KOPT-K1 (cell line): ENCODE measurements around the gene ZNF431.

Experiments used
- H3K27ac ChIP-seq: fragments of 200-600 bp; sonication (generic); 2 replicates; pipeline ENCODE4 v1.5.1; 2016; ENCODE audit warnings: antibody characterized with exemption, mild to moderate bottlenecking, low read depth, low read length; ENCODE audit not compliant: poor library complexity, severe bottlenecking
- H3K36me3 ChIP-seq: fragments of 200-600 bp; sonication (generic); 2 replicates; pipeline ENCODE4 v1.5.1; 2017; ENCODE audit warnings: antibody characterized with exemption, mild to moderate bottlenecking, low read length, moderate library complexity; ENCODE audit not compliant: insufficient read depth
- H3K9me3 ChIP-seq: fragments of 200-600 bp; sonication (generic); 2 replicates; pipeline ENCODE4 v1.5.1; 2017; ENCODE audit warnings: antibody characterized with exemption, low read length, mild to moderate bottlenecking; ENCODE audit not compliant: insufficient read depth, poor library complexity, severe bottlenecking

The ZNF431 gene

GRCh38 chr19:21141787-21142464, at the start of gene ZNF431:
Gene ZNF431 (plus strand): TSS chr19:21142040. CDS start chr19:21142184, 144 bp downstream.
- peaks cover 39% of the 10 kb centered on the region for H3K9me3 ChIP-seq
- peak within 1 kb of the TSS; percentile 86 for H3K27ac ChIP-seq
- H3K36me3 ChIP-seq: peaks cover 38% of the 10 kb centered on the region

DNA sequence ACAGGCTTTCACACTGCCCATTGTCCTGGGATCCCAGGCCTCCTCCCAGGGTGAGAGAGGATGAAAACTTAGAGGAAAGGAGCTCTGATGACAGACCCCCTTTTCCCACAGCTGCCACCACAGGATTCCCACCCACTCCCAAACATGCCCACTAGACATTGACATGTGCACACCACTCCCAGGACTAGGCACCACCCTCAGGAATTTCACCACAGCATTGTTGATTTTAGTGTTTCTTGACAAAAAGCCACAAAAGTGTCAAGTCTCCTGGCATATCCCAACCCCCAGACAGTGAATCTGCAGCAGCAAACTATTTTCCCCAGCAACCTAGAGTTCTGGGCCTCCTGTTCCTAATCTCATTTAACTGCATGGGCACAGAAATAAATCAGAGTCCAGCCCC, 49.7 kb upstream of the ZNF431 start:
- H3K36me3 ChIP-seq: peaks cover 57% of the 10 kb centered on the region
- no peaks in the 10 kb centered on the region for H3K9me3 ChIP-seq
- no peak overlapping the region for H3K27ac ChIP-seq

DNA sequence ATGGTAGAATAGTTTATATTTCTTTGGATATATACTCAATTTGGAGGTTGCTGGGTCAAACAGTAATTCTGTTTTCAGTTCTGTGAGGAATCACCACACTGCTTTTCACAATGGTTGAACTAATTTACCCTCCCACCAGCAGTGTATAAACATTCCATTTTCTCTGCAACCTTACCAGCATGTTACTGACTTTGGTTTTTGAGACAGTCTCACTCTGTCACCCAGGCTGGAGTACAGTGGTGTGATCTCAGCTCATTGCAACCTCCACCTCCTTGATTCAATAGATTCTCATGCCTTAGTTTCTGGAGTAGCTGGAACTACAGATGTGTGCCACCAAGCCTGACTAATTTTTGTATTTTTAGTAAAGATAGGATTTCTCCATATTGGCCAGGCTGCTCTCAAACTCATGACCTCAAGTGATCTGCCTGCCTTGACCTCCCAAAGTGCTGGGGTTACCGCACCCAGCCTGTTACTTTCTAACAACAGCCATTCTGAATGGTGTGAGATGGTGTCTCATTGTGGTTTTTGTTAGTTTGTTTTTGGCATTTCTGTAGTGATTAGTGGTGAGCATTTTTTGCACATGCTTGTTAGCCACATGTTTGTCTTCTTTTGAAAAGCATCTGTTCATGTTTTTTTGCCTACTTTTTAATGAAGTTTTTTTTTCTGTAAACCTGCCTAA, 47.4 kb upstream of the ZNF431 start:
- H3K36me3 ChIP-seq: peaks cover 44% of the 10 kb centered on the region

DNA sequence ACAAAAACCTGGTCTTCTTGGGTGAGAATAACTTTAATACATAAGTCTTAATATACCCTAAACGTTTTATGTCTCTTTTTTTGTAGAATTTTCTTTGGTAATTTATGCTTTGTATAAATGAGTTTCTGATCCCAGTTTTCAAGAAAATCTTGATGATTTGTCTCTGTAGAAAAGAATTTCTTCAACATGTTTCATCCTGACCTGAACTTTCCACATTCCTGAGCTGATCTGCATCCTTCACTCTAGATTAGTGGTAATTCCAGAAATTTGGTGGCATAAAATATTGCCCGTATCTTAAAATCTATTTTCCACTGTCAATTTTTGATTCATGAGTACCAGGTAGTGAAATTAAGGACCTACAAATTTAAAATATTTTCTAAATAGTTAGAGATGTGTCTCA, 43.5 kb upstream of the ZNF431 start:
- Histone ChIP-seq H3K27ac (no peak overlapping the region), H3K36me3 (peaks cover 44% of the 10 kb centered on the region), H3K9me3 (no peaks in the 10 kb centered on the region)

More for the DNA sequence above, 47.4 kb upstream of the ZNF431 start:
- H3K9me3 ChIP-seq: no peaks in the 10 kb centered on the region
- no peak overlapping the region for H3K27ac ChIP-seq

DNA sequence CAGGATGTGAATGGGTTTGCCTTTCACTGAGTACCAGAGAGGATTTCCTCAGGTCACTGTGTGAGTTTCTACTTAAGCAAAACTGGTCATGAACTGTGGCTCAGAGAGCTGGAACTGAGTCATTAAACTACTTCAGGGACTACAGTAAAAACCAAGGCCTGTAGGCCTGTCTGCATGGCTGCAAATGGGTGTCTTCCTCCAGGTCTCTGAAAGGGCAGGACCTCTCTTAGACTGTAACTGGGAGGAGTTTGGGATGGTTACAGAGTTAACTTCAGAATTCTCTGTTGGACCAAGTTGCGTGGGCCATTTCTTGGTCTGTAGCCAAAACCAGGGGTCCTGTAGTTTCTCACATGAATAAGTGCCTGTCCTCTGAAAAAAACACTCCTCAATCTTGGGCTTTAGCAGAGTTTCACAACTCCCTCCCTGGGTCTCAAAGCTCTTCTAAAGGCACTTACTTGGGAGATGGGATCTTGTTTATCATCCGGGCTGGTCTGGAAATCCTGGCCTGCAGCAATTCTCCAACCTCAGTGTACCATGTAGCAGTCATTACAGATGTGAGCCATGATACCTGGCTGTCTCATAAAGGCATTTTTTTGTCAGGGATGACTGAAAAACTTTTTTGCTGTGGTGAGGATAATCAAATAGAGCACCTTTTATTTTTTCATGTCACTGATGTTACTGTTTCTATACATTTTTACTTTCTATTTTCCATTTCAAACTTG, 40.2 kb upstream of the ZNF431 start:
- Histone ChIP-seq H3K27ac (no peak overlapping the region), H3K36me3 (peaks cover 51% of the 10 kb centered on the region), H3K9me3 (peaks cover 7% of the 10 kb centered on the region)

DNA sequence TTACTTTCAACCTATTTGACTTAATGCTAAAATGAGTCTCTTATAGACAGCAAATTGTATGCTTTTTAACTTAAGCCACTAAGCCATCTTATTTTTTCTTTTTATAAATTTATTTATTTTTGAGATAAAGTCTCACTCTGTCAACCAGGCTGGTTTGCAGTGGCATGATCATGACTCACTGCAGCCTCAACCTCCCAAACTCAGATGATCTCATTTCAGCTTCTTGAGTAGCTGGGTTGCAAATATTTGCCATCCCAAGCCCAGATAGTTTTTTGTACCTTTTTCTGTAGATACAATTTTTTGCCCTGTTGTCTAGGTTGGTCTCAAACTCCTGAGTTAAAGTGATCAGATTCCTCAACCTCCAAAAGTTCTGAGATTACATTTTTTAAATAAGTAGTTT, 32.7 kb upstream of the ZNF431 start:
- H3K9me3 ChIP-seq: peaks cover 49% of the 10 kb centered on the region
- H3K36me3 ChIP-seq: peaks cover 53% of the 10 kb centered on the region
- H3K27ac ChIP-seq: no peak overlapping the region

GRCh38 chr19:21110183-21110582, 31.7 kb upstream of the ZNF431 start:
- Histone ChIP-seq H3K9me3 (peaks cover 59% of the 10 kb centered on the region), H3K36me3 (peaks cover 53% of the 10 kb centered on the region), H3K27ac (no peak overlapping the region)

DNA sequence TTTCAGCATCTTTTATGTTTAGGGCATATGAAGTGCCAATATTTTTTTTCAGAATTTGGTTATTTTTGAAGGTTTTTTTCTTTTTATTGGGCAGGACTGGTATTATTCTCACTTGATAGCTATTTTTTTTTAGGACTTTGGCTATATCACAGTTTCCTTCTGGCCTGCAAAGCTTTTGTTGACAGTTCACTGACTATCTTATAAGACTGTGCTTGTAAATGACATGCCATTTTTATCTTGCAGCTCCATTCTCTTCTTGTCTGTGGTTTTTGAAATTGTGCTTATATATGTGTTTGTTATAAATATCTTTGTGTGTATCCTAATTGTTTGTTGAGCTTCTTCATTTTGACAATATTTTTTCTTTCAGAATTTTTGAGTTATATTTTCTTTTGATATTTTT, 26.4 kb upstream of the ZNF431 start:
- Histone ChIP-seq H3K27ac (no peak overlapping the region), H3K36me3 (peaks cover 67% of the 10 kb centered on the region), H3K9me3 (peaks cover 76% of the 10 kb centered on the region)

DNA sequence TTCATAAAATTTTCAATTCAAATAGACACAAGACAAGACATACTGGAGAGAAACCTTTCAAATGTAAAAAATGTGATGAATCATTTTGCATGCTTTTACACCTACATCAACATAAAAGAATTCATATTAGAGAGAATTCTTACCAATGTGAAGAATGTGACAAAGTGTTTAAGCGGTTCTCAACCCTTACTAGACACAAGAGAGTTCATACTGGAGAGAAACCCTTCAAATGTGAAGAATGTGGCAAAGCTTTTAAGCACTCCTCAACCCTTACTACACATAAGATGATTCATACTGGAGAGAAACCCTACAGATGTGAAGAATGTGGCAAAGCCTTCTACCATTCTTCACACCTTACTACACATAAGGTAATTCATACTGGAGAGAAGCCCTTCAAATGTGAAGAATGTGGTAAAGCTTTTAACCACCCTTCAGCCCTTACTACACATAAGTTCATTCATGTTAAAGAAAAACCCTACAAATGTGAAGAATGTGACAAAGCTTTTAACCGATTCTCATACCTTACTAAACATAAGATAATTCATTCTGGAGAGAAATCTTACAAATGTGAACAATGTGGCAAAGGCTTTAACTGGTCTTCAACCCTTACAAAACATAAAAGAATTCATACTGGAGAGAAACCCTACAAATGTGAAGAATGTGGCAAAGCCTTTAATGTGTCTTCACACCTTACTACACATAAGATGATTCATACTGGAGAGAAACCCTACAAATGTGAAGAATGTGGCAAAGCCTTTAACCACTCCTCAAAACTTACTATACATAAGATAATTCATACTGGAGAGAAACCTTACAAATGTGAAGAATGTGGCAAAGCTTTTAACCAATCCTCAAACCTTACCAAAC, 24.6 kb upstream of the ZNF431 start:
- H3K36me3 ChIP-seq: peaks cover 66% of the 10 kb centered on the region

DNA sequence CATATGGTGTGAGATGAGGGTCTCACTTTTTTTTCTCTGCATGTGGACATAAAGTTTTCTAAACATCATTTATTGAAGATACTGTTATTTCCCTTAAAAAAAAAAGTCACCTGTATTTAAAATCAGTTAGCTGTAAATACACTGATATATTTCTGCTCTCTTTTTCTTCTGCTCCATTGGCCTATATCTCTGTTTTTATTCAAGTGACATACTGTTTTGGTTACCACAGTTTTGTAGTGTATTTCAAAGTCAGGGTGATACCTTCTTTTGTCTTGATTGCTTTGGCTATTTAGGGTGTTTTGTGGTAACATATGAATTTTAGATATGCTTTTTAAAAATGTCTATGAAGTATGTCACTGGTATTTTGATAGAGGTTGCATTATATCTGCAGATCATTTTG, 15.8 kb upstream of the ZNF431 start:
- no peak overlapping the region for H3K27ac ChIP-seq
- H3K36me3 ChIP-seq: peaks cover 8% of the 10 kb centered on the region
- peaks cover 7% of the 10 kb centered on the region for H3K9me3 ChIP-seq

More for the DNA sequence above, 24.6 kb upstream of the ZNF431 start:
- H3K9me3 ChIP-seq: peaks cover 64% of the 10 kb centered on the region
- H3K27ac ChIP-seq: no peak overlapping the region

DNA sequence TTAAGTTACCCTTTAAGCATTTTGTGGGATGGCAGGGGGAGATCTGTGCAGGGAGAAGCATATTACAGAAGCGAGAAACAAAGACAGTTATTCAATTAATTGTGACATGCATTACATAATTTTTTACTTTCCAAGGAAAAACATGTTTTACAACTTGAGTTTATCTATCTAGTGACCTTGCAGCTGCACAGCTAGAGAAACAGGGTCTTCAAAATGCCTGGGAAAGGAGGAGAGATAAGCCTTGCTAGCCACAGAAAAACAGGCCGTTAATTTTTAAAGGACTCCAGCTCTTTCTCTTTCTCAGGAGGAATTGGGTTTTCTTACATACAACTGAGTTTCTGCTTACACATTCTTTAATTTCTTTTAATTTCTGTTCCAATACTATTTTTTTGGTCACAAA, 14.8 kb upstream of the ZNF431 start:
- Histone ChIP-seq H3K9me3 (peaks cover 7% of the 10 kb centered on the region), H3K27ac (no peak overlapping the region), H3K36me3 (peaks cover 7% of the 10 kb centered on the region)

DNA sequence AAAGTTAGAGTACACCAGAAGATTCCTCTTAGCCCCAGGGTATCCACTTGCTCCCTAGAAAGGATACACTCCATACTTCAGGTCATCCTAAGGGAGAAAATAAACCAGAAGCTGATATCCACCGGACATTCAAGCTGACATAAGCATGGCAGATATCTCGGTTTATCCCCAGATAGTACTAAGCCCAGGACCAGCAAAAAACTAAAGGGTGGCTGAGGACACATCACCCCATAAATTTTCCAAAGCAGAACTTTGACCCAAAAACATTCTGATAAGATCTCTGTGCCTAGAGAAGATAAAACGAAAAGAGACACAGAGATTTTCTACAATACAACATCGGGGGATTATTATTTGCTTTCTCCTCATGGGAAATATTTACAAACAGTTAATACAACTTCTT, 13.9 kb upstream of the ZNF431 start:
- no peaks in the 10 kb centered on the region for H3K36me3 ChIP-seq
- H3K9me3 ChIP-seq: peaks cover 1% of the 10 kb centered on the region
- H3K27ac ChIP-seq: no peak overlapping the region

GRCh38 chr19:21128901-21129698, 12.7 kb upstream of the ZNF431 start:
- Histone ChIP-seq H3K27ac (no peak overlapping the region), H3K36me3 (no peaks in the 10 kb centered on the region), H3K9me3 (no peaks in the 10 kb centered on the region)

GRCh38 chr19:21130097-21130775, 11.6 kb upstream of the ZNF431 start:
- H3K27ac ChIP-seq: no peak overlapping the region
- H3K9me3 ChIP-seq: no peaks in the 10 kb centered on the region
- H3K36me3 ChIP-seq: no peaks in the 10 kb centered on the region
